CD4-positive, alpha-beta T cell treated with Interleukin-12 subunit alpha and Interleukin-12 subunit beta, for 1 hour (primary cell): ENCODE measurements around the gene LDLR.
"Not testable (repeated sequence)": the region's sequence is repeated elsewhere in the genome, so short reads cannot be mapped to it uniquely, and the experiment has no call there.

Experiments
- DNase-seq: peaks from one replicate; pipeline ENCODE4 v3.0.0-alpha.2; 2020

The LDLR gene

DNA sequence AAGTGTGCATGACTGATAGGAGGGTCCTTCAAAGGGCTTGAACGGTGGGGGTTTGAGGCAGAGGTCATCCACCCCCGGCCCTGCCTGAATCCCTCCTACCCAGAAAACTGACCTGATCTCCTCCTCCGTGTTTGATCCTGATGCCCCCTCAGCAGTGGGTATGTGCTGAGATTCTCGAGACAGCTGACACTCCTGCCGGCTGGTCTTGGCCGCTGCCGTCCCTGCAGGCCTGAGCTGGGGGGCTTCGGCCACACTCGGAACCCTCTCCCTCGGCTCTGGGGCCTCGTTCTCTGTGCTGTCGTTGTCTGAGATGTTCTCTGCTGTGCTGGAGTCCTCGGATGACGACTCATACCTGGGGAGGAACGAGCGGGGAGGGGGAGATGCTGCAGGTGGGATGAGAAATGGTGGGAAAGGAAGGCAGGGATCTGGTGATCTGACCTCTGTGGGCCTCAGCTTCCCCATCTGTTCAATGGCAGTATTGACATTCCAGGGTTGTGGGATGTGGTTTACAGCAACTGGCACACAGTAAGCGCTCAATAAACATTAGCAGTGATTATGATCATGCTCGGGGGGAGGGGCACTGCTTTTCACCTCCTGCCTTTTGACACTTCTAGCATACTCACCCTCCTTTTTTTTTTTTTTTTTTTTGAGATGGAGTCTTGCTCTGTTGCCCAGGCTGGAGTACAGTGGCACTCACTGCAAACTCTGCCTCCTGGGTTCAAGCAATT, 87.4 kb downstream of the LDLR start:
- DNase-seq, result no peak

DNA sequence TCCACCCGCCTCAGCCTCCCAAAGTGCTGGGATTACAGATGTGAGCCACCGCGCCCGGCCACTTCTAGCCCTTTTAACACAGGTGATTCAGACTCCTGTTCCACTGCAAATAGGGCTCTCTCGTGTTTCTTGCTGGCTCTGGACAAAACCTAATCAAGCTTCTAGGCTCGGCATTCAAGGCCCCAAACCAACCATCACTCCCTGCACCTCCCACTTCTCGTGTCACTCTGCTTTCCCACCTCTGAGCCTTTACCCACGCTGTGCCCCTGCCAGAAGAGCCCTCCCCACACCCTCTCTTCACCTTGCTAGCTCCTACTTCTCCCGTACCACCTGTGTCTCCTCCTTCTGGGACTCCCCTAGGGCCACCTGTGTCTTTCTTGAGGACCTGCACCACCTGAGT, 88.3 kb downstream of the LDLR start:
- no peak for DNase-seq

GRCh38 chr19:11179145-11179465, 89.8 kb downstream of the LDLR start:
- DNase-seq, result not testable (repeated sequence)

DNA sequence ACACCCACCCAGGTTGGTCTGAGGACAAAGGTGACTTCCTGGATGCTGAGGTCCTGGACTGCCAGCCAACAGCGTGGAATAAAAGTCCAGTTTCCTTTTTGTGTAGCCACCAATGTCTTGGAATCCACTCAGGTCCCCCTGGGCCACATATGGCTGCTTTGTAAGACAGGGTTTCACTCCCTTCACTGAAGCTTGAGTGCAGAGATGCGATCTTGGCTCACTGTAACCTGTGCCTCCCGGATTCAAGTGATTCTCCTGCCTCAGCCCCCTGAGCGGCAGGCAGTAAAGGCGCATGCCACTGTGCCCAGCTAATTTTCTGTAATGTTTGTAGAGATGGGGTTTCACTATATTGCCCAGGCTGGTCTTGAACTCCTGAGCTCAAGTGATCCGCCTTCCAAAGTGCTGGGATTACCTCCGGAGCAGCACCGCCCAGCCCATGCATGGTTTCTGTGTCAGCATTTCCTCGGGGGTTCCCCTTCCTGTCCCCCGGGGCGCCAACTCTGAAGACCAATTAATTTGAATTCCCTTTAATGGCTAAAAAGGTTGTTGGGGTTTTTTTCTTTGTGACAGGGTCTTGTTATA, 90.5 kb downstream of the LDLR start:
- no peak for DNase-seq

DNA sequence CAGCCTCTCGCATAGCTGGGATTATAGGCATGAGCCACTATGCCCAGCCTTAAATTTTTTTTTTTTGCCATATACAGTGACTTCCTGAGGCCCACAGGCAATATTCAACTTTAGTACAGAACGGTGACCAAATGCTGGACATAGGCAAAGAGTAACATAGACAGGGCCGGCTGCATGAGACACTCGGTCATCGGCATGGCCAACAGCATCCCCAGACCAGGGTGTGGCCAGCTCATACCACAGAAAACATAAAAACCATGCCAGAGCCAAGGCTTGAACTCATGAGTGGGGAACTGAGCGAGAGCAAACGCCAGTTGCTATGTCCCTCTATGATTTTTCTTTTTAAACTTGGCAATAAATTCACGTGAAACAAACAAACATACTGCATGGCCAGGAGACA, 91.1 kb downstream of the LDLR start:
- no peak for DNase-seq

- DNase-seq, result not testable (repeated sequence)
These were observed 91.7 kb downstream of the LDLR start for GRCh38 chr19:11180975-11181374.

DNA sequence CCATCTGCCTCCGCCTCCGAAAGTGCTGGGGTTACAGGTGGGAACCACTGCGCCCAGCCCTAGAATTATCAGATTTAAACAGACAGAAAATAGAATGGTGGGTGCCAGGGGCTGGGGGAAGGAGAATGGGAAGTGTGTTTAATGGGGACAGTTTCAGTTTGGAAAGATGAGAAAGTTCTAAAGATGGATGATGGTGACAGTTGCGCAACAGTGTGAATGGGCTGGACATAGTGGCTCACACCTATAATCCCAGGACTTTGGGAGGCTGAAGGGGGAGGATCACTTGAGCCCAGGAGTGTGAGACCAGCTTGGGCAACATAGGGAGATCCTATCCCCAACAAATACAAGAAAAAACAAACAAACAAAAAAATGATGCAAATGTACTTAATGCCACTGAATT, 92.2 kb downstream of the LDLR start:
- DNase-seq, result no peak
